AG10803 (cell line): ENCODE results near the gene SAMD9L.
"Not testable (repeated sequence)": the region's sequence is repeated elsewhere in the genome, so short reads cannot be mapped to it uniquely, and the experiment has no call there.

ENCODE experiments used
- DNase-seq: peaks from one replicate; pipeline ENCODE4 v3.0.0; 2010; ENCODE audit warnings: low read depth
- H3K4me3 ChIP-seq: 2 replicates; pipeline ENCODE4 v1.5.1; 2011; ENCODE audit warnings: mild to moderate bottlenecking, low read length, control low read depth
- TF ChIP-seq, protein P1 (sequence below): conservative IDR thresholded peaks from 2 replicates; pipeline ENCODE4 v1.5.1; 2011; ENCODE audit warnings: mild to moderate bottlenecking, low read length, control low read depth, inconsistent platforms

Gene SAMD9L

DNA sequence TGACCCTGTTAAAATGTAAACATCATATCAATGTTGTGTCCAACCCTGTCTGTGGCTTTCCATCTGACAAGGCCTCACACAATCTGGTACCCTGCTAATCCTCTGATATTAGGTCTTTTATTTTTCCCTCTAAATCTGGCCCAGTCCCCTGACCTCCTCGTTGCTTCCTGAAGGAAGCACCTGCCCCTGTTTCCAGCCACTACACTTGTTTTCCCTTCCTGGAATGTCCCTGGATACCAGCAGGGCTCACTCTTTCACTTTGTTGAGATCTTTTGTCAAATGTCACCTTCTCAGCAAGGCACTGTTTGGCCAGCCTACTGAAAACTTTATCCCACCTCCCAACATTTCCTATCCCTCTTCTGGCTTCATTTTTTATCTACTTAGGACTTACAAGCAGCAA, 2.1 kb downstream of the SAMD9L start:
- DNase-seq = no peak
- TF ChIP-seq, protein P1, sequence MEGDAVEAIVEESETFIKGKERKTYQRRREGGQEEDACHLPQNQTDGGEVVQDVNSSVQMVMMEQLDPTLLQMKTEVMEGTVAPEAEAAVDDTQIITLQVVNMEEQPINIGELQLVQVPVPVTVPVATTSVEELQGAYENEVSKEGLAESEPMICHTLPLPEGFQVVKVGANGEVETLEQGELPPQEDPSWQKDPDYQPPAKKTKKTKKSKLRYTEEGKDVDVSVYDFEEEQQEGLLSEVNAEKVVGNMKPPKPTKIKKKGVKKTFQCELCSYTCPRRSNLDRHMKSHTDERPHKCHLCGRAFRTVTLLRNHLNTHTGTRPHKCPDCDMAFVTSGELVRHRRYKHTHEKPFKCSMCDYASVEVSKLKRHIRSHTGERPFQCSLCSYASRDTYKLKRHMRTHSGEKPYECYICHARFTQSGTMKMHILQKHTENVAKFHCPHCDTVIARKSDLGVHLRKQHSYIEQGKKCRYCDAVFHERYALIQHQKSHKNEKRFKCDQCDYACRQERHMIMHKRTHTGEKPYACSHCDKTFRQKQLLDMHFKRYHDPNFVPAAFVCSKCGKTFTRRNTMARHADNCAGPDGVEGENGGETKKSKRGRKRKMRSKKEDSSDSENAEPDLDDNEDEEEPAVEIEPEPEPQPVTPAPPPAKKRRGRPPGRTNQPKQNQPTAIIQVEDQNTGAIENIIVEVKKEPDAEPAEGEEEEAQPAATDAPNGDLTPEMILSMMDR = no peak
- H3K4me3 ChIP-seq = no peak overlapping the region

DNA sequence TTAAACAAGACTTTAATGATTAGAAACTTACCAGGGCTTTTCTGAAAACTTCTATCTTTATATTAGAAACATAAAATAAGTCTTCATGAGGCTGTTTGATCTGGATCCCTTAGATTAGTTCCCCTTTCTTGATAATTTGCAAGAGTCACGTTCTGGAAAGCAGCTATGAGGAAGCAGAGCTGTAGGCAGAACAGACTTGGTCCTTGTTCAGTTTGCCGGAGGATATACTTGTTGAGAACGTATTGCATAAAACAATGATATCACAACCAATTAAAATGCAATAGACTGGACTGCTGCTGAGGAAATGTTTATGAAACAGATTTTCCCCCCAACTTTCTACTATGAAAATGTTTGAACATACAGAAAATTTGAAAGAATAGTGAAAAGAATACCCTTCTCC, 2.8 kb downstream of the SAMD9L start:
- no peak for DNase-seq
- H3K4me3 ChIP-seq = no peak overlapping the region
- TF ChIP-seq, protein P1 = no peak

DNA sequence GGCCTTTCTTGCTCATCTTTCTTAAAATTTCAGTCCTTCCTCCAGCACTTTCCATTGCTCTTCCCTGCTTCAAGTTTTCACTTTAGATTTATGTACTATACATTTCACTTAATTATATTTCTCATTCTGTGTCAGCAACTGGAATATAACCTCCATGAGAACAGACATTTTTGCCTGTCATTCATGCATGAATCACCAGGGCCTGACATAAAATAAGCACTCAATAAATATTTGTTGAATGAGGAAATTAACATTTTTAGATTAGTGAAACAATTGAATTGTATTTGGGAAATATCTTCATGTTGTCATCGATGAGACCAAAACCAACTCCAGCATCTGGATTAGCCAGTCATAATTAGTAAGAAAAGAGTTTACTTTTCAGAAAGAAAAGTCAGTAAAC, 6.1 kb downstream of the SAMD9L start:
- DNase-seq = no peak
- no peak overlapping the region for H3K4me3 ChIP-seq
- TF ChIP-seq, protein P1 = no peak

DNA sequence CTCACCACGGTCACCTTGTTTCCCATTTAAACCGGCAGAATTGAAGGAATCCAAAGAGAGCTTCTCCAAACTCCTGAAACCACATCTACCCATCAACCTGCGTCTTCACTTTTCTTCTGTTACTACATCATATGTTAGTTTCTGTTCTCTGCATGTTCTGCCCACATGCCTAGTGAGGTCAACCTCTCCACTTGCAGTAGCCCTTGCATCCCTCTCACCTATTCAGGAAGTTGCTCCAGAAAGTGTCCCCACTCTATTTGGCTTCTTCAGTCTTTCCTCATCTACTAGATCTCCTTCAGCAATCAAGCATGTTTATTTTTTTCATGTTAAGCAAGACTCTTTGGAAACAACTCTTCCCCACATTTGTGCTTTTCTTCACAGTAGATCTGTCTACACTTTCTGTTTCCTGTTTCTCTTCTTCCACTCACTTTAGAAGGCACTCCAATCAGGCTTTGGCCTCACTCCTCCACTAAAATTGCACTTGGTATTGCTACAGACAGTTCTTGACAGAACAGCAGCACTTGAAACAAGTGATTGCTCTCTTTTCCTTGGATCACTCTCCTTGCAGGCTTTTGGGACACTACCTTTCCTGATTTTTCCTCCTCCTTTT, 7.5 kb downstream of the SAMD9L start:
- DNase-seq = no peak
- TF ChIP-seq, protein P1 = no peak
- H3K4me3 ChIP-seq = no peak overlapping the region

DNA sequence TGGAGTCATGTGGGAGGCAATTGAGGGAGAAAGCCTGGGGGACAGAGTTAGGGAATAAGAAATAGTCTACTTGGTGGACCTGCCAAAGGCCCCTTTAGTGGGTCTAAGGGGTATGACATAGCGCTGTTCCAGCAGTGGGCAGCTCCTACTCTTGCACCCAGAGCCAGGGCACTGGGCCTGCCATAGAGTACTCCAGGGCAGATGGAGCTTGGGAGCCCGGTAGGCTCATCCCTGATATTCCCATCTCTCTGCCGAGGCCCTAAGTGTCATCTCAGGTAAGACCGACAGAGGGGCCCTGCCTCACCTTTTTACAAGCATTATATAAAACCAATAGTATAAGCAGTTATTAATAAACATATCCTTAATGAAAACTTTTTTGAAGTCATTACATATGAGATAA, 9.6 kb downstream of the SAMD9L start:
- no peak for DNase-seq
- TF ChIP-seq, protein P1 = no peak
- no peak overlapping the region for H3K4me3 ChIP-seq

DNA sequence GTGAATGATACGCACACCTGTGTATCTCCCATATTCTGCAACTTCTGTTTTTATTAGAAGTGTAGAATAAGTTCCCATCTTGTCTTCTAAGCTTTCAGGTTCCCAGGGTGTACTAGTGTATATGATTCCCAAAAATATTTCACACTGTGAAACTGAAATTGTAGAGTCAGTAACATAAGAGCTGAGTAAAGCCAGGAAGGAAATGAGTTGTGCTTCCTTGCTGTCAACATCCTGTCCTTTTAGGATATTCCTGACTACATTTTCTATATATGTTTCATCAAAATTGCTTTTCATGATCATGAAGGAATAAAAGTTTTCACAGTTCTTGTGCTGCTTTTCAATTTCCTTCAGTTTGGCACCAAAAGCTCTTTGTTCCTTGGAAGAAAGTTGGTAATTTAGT, 15.2 kb downstream of the SAMD9L start:
- no peak overlapping the region for H3K4me3 ChIP-seq
- TF ChIP-seq, protein P1 = no peak
- DNase-seq = no peak

DNA sequence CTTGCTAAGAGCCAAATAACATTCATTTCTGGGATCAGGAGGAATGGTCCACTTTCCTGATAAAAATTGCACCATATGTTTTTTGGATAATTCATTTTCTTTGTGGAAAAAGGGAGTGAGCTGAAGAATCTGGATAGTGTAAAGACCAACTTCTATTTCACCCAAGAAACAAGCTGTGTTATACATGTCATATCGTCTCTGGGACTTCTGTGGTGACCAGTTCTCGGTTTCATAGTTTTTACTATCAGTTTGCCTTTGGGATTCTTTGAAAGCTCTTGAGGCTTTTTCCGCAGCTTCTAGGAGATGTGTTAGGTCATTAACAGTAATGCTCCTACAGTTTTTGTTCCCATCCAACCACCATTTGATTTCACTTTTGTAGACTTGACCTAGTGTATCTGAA, 16.0 kb downstream of the SAMD9L start:
- no peak overlapping the region for H3K4me3 ChIP-seq
- no peak for DNase-seq
- TF ChIP-seq, protein P1 = no peak

DNA sequence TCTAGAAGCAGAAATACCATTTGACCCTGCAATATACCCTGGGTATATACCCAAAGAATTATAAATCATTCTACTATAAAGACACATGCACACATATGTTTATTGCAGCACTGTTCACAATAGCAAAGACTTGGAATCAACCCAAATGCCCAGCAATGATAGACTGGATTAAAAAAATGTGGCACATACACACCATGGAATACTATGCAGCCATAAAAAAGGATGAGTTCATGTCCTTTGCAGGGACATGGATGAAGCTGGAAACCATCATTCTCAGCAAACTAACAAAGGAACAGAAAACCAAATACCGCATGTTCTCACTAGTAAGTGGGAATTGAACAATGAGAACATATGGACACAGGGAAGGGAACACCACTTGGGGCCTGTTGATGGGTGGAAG, 21.2 kb downstream of the SAMD9L start:
- H3K4me3 ChIP-seq, DNase-seq: not testable (repeated sequence)

DNA sequence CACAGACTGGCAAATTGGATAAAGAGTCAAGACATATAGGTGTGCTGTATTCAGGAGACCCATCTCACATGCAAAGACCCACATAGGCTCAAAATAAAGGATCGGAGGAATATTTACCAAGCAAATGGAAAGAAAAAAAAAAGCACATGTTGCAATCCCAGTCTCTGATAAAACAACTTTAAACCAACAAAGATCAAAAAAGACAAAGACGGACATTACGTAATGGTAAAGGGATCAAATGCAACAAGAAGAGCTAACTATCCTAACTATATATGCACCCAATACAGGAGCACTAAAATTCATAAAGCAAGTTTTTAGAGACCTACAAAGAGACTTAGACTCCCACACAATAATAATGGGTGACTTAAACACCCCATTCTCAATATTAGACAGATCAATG, 24.7 kb downstream of the SAMD9L start:
- not testable (repeated sequence) for H3K4me3 ChIP-seq, DNase-seq
